NCI-H2081 (cell line): ENCODE data around the gene COX5B.
"Not testable (repeated sequence)": the region's sequence is repeated elsewhere in the genome, so short reads cannot be mapped to it uniquely, and the experiment has no call there.

ENCODE experiments used
- DNase-seq, 2 experiments: peaks; one replicate each; lab custom pipeline; 2025; lab: John Stamatoyannopoulos, UW

The COX5B gene, protein sequence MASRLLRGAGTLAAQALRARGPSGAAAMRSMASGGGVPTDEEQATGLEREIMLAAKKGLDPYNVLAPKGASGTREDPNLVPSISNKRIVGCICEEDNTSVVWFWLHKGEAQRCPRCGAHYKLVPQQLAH

GRCh38 chr2:97645695-97646629 lies at the start of gene COX5B:
Gene COX5B, plus strand, starts transcription at chr2:97646062. Its CDS starts 25 bp downstream, at chr2:97646087.
- DNase-seq = peak; percentile 98

- DNase-seq = not testable (repeated sequence)
Measured at GRCh38 chr2:97596180-97596579, 49.7 kb upstream of the COX5B start.

DNA sequence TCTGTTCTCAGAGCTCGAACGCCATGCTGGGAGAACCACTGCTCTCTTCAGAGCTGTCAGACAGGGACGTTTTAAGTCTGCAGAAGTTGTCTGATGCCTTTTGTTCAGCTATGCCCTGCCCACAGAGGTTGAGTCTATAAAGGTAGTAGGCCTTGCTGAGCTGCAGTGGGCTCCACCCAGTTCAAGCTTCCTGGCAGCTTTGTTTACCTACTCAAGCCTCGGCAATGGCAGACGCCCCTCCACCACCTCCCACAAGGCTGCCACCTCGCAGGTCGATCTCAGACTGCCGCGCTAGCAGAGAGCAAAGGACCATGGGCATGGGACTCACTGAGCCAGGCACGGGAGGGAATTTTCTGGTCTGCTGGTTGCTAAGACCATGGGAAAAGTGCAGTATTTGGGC lies 44.3 kb upstream of the COX5B start:
- not testable (repeated sequence) for DNase-seq

GRCh38 chr2:97605109-97605508 lies 40.8 kb upstream of the COX5B start:
- not testable (repeated sequence) for DNase-seq

GRCh38 chr2:97605524-97606339 lies 40.1 kb upstream of the COX5B start:
- not testable (repeated sequence) for DNase-seq

DNA sequence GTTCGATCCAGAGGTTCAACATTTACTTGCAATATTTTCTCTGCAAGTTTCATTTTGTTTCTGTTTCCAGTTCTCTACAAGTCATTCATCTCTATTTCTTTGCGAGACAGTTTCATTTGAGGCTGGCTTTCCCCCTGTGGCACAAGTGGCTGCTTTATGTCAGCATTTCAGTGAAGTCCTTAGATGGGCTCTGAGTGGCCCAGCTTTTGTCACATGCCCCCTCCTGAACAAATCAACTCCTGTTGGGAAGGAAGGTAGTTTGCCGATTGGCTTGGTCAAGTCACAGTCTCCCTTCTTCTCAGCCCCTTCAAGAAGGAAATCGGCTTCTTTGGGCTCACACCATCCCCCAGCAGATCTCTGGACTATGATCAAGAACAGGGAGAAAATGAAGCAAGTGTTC lies 37.1 kb upstream of the COX5B start:
- DNase-seq = not testable (repeated sequence)

DNA sequence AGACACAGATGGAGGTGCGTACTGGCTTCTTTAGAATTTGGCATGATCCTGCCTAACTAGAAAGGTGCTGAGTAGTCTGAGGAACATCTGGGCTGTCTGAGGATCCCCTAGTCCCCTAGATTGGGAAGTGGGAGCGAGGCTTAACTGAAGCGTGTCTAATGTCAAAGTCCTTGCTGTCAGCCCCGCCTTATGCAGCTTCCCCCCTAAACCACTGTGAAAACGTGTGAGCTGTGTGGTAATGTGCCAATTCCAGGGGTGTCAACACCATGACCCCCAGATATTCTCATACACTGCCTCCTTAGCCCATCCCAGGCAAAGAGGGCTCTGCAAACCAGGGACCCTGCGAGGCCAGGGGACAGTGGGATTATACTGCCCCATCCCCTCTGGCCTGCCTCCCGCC lies 34.0 kb upstream of the COX5B start:
- DNase-seq = not testable (repeated sequence)

GRCh38 chr2:97615746-97616145 lies 30.1 kb upstream of the COX5B start:
- not testable (repeated sequence) for DNase-seq

DNA sequence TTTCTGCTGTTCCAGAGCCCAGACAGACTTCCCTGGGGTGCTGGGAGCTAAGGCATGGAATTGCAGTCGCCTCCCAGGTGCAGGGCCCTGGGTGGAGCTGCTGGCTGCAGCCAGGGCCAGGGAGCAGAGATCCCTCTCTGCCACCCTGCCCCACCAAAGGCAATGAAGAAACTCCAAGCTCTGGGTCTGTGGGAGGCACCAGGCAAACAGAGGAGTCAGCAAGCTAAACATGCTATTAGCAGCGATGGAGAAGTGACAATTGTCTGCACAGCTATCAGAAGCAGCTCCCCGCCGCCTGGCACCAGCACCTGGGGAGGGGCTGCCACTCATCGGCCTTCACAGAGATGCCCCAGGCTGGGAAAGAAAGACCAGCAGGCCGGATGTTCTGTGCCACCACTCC lies 28.0 kb upstream of the COX5B start:
- no peak for DNase-seq

- not testable (repeated sequence) for DNase-seq
Measured at GRCh38 chr2:97618939-97619827, 26.7 kb upstream of the COX5B start.

DNA sequence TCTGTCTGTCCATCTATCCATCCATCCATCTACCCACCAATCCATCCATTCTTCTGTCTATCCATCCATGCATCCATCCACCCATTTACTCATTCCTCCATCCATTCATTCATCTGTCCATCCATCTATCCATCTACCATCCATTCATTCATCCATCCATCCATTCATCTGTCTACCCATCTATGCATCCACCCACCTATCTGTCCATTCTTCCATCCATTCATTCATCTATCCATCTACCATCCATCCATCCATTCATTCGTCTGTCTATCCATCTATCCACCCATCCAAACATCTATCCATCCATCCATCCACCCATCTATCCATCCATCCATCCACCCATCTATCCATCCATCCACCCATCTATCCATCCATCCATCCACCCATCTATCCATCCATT lies 25.4 kb upstream of the COX5B start:
- DNase-seq = not testable (repeated sequence)

- not testable (repeated sequence) for DNase-seq
Measured at GRCh38 chr2:97622976-97623375, 22.9 kb upstream of the COX5B start.

DNA sequence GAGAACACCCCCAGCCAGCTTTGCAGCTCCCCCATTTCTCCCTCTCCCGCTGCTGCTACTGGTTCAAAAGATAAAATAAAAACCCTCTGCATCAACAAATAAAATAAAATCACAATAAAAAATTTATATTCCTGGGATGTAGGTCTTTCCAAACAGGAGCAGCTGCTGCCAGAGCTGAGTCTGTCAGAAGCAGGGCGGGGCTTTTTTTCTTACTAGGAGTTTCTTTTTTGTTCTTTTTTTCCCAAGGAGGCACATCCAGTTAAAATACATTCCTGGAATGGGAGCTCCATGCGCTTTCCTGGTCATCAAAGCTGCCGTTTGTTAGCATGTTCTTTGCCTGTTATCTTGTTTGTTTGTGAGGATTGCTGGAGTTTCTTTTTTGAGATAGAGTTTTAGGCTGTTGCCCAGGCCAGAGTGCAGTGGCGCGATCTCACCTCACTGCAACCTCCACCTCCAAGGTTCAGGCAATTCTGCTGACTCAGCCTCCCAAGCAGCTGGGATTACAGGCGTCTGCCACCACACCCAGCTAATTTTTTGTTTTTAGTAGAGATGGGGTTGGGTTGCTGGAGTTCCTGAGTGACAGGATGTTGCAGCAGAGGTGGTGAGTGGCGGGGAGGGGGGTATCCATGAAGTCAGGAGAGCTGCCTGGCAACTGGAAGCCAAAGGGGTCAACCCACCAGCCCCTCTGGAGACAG lies 20.4 kb upstream of the COX5B start:
- DNase-seq = not testable (repeated sequence)

DNA sequence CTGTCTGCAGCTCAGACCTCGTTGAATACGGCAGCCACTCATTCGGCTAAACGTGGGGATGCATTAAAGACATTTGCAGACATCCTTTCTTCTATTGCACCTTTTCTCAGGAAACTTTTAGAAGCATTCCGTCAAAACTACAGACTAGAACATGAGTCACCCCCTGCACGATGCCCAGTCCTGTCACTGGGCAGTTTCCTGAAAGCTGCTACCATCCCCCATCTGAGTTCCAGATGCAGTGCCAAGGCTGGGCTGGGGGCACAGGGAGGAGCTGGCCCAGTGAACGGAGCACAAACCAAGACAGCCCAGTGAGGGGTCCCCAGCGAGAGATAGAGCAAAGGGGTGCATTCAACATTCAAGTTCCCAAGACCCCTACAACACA lies 19.8 kb upstream of the COX5B start:
- DNase-seq = not testable (repeated sequence)

DNA sequence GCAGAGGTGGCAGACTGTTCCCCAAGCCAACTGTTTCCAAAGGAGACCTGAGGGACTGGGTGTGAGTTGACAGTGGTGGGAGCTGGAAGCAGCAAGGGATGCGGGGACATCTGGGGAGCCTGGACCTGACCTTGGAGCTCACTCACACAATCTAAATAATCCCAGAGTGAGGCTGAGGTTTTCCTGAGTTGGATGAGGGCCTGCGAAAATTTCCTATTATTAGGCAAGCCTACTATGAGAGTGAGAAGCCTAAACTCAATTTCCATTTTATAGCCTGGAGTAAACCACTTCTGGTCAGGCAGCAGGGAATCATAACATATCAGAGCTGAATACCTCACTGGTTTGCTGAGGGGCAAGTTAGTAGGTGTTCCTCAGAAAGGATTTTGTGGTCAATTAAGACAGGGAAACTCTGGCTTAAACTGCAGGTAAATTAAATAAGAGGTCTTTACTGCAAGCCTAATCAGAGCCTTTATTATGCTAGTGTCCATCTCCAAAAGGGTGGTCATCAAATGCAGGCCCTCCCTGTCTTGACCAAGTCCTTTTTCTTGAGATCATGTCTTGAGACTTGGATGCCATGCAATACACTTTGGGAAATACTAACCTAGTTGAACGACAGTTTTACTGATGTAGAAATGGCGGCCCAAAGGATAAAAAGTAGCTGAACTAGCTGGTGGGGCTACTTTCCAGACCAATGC lies 1.7 kb upstream of the COX5B start:
- no peak for DNase-seq

DNA sequence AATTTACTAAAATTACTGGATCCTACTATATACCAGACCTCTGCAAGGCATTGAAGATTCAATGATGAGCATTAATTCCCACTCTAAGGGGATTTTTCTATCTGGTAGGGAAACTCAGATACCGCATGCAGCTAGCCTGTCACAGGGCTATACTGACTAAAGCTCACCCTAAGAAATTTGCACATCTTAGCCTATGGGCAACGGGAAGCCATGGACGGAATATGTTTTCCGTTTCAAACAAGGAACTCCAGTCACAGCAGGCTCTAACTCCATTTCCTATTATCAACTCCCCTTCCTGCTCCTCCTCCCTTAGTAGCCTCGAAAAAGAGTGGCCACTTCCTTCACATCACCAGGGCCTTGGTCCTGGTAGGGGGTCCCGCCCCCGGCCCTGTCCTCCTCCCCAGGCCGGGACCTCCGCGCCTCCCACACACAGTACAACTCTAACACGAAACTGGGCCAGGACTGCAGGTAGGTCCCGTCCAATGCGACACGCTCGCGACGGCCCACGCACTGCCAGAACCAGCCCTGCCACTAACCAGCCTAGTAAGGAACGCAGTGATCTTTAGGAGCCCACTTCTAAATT lies 659 bp upstream of the COX5B start:
- peak in 1 of 2 experiments; percentile 28 for DNase-seq

DNA sequence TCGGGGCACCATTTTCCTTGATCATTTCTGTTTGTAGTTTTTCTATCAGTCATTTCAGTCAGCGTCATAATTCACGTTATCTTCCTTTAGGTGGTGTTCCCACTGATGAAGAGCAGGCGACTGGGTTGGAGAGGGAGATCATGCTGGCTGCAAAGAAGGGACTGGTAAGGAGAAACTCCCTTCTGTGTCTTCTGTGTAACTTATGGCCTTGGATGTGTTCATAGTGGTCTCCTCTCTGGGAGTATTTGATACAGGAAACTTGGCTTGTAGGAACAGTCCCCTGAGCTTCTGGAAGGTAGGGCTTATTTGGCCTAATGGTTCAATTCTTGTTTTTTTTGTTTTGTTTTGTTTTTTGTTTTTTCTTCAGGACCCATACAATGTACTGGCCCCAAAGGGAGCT lies 1.1 kb downstream of the COX5B start:
- DNase-seq = no peak

- DNase-seq = no peak
Measured at GRCh38 chr2:97651114-97651513, 5.3 kb downstream of the COX5B start.

- no peak for DNase-seq
Measured at GRCh38 chr2:97653473-97653872, 7.6 kb downstream of the COX5B start.

GRCh38 chr2:97653874-97654273 lies 8.0 kb downstream of the COX5B start:
- no peak for DNase-seq
